Stimulated activated CD4-positive, alpha-beta T cell treated with anti-CD3 and anti-CD28 coated beads, Interleukin-4, amount 100 ng/mL, for 4 hours (primary cell): Measurements from ENCODE around the gene RPRD2.
"Not testable (repeated sequence)": the region's sequence is repeated elsewhere in the genome, so short reads cannot be mapped to it uniquely, and the experiment has no call there.

ENCODE experiments used
- DNase-seq, 2 experiments: peaks; one replicate each; pipeline ENCODE4 v3.0.0-alpha.2; 2020

The RPRD2 gene

DNA sequence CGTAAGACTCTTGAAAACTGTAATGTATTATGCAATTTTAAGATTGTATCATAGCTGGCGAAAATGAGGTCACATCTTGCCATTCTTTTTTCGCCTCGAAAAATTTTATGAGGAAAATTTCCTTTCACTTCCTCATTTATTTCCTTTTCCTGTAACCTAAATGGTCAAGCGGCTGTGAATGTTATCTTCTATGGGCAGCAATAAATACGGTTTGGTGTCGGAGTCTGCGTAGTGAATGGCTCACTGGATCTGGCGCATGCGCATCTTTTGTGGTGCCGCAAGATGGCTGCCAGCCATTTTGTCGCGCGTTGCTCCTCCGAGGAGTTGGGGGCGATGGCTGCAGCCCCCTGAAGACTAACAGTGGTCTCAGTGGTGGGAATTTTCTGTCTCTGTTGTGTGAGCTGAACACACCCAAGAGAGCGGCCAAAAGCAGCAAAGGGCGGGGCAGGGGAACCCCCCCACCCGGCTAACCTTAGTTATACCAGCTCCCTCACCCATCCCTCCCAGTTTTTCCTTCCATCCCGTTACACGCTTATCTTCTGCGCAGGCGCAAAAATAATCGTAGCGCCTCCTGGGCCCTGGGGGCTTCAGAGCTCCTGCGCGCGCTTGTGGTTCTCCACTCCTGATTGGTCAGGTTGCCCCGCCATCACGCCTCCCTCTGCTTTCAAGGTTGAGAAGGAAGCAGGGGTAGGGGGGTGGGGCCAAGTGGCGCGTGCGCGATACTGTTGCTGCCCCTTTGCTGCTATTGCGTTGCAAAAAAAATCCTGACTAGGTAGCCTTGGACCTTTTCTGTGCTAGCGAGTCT, at the start of gene RPRD2:
Gene RPRD2, plus strand, starts transcription at position 722 of the 805 bp plus-strand sequence. CDS start 568 bp downstream, outside the sequence.
- DNase-seq, result peak; percentile 94 to 99

DNA sequence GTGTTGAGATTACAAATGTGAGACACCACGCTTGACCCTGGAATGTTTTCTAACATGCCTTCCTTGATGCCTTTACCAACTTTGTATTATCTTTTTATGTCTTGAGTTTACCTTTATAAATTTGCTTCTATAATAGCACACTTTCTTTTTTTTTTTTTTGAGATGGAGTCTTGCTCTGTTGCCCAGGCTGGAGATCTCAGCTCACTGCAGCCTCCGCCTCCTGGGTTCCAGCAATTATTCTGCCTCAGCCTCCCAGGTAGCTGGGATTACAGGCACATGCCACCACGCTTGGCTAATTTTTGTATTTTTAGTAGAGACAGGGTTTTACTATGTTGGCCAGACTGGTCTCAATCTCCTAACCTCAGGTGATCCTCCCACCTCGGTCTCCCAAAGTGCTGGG, 49.3 kb upstream of the RPRD2 start:
- not testable (repeated sequence) for DNase-seq

DNA sequence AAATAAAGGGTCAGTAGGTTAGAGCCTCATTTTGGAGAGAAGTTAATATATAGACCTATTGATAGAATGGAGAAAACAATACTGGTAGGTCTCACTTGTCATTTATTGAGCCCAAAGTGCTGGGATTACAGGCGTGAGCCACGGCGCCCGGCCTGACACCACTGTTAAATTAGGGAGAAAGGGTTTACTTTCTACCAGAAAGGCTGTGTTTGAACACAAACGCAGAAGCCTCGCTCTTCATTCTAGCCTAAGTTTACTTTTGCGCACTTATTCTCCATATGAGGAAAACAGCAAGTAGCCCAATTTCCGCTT, 43.3 kb upstream of the RPRD2 start:
- no peak for DNase-seq

DNA sequence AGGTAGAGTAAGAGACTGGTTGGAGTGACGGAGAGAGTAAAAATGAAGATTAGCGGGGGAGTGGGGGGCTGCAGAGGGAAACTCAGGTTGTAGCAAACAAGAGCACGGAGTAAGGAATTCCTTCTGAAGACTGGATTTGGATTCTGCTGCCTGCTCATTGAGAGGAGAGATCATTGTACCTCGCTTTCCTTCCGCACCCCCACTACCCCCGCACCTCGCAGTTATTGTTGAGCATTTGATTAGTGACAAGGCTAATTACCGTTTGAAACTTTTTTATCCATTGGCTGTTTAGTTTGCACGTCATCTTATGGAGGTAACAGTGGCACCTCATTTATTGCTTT, 42.2 kb upstream of the RPRD2 start:
- DNase-seq, result peak in 1 of 2 experiments; percentile 7

DNA sequence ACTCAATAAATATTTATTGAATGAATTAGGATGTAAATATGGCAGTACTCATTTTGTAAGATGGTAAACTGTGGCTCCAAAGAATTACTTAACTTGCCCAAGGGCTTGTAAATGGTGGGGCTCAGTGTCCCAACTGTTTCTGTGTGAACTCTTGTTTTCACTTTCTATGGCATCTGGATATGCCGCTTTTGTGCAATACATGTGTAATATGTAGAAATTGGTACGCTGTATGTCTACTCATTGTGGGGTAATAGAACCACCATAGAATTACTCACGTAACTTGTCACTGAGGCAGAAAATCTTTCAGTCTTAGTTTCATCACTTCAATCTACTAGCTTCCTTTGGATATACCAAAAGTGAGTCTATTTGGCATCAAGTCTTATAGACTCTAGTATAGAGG, 41.6 kb upstream of the RPRD2 start:
- no peak for DNase-seq

DNA sequence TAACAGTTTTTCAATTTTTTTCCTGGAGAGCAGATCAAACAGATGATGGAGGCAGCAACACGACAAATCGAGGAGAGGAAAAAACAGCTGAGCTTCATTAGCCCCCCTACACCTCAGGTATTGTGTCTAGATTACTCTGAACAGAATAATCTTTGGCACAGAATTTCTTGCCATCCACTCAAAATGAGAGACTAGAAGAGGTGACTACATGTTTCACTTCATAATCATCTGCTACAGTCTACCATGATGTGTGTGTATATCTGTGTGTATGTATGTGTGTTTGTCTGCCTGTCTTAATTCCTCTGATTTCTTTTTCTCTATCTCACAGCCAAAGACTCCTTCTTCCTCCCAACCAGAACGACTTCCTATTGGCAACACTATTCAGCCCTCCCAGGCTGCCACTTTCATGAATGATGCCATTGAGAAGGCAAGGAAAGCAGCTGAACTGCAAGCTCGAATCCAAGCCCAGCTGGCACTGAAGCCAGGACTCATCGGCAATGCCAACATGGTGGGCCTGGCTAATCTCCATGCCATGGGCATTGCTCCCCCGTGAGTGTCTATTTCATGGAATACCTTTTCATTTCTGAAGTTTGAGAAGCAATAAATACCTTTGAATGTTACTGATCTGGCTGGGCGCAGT, 31.2 kb upstream of the RPRD2 start:
- DNase-seq, result no peak

DNA sequence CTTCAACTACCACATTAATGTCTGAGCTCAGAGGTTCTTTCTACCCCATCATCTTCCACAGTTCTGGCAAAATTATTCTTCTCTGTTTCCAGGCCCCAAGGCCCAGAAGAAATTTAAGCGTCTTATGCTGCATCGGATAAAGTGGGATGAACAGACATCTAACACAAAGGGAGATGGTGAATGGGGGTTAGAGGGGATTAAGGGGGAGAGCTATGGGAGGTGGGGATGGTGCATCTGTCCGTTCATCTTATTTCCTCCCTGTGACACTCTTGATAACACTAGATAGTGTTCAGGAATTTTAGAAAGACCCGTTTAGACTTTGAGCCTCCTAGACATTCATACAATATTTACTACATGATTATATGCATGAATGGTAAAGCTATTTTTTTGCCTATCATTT, 17.6 kb upstream of the RPRD2 start:
- DNase-seq, result no peak

DNA sequence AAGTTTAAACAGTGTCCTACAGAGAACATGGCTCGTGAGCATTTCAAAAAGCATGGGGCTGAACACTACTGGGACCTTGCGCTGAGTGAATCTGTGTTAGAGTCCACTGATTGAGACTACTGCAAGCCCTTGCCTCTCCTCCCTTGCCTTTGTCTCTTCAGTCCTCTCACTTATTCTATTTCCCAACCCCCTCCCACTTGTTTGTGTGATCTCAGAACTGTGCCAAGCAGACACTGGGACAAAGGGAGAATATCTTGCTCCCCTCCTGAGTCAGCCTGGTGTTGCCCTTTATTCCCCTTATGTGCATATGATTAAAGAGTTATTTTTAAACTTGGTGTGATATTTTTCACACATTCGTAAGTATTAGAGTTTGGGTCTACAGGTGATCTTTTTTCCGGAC, 11.1 kb upstream of the RPRD2 start:
- DNase-seq, result no peak

DNA sequence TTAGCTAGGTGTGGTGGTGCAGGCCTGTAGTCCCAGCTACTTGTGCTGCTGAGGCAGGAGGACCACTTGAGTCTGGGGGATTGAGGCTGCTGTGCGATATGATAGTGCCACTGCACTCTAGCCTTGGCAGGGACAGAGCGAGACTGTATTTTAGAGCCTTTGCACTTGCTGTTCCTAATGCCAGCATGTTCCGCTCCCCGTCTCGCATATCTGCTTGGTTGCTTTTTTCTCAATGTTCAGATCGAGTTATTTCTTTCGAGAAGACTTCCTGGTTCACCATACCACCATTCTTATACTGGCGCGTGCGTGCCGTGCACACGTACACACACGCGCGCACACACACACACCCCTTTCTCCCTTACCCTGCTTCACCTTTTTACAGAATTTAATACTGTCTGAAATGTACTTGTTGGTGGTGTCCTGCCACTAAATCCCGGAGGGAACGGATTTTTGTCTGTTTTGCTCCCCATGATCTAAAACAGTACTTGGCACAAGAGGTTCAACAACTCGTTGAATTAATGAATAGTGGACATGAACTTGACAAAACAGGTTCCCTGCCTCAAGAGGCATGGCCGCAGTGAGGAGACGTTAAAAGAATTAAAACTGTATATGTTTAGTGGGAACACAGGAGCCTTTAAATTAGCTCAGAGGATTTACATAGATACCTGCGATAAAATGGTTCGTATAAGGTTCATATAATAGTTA, 1.1 kb upstream of the RPRD2 start:
- peak; percentile 28 to 36 for DNase-seq

DNA sequence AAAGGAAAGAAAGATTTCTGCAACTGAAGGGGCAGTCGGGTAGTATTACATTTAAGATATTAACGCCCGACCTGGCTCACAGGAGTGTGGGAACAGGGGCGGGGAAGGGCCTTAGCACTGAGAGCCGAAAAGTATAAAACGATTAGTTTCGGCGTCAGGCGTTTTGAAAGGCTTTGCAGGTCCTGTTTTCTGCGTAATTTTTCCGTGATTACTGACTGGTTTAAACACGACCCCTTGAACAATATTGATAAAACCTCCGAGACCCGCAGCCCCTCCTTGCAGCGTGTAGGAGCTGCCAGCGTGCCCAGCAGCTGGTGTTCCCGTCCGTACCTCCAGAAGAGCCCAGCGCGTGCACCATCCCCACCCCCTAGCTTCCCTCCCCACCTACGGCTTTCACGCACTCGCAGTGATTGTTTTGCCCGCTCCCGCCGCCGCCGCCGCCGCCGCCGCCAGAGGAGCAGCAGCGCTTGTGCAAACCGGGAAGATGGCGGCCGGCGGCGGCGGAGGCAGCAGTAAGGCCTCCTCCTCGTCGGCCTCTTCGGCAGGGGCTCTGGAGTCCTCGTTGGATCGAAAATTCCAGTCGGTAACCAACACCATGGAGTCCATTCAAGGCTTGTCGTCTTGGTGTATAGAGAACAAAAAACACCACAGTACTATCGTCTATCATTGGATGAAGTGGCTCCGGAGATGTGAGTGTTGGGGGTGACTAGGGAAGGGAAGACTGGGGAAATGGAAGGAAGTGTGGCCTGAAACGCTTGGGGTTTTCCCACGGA, 470 bp downstream of the RPRD2 start:
- DNase-seq, result peak; percentile 73 to 74

DNA sequence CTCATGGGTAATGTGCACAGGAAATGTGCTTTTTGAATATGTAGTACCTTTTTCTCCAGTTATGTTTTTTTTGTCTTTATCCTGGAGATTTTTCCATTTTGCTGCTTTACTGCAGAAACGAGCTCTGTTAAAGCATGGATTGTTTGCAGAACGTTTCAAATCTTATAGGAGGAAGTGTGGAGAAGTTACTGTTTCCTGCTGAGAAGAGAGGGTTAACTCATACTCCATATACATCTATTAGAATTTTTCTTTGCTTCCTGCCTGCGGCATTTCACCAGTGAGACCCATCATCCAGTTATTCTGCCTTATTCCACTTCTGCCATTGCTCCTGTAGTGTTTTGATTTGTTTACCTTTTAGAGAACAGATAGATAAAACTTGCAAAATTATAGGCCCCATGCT, 2.0 kb downstream of the RPRD2 start:
- no peak for DNase-seq

DNA sequence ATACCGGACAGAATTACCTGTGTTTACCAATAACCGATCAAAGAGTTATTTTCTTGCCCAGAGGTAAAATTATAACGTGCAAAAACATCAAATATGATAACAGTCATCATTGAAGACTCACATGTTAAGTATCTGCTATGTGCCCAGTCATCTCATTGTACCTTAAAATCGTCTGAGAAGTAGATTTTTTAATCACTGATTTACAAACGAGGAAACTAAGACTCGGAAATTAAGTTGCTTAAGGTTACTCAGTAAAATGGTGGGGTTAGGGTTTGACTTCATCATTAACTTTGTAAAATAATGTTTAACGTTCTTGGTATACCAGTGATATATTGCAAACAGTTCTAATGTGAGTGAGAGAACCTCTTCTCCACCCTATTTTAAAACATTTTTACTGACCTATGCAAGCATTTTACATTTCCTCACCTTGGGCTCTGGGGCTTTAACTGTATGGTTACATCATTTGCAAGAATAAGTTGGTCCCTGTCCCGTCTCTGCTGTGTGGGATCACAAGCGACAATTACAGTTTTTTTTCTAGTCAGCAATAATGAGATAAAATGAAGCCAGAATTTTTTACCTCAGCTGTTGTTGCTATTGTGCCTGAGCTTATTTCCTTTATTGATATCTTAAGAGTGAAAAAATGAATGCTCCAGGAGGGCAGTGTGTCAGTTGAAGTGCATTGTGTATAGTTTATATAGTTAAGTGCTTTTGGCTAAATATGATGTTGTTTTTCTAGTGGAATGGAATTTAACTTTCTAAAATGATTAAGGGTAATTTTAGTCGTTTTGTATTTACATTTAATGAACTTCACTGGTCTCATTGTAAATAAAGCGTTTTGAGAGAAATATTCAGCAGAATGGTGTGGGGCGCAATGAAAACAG, 2.7 kb downstream of the RPRD2 start:
- DNase-seq, result no peak

DNA sequence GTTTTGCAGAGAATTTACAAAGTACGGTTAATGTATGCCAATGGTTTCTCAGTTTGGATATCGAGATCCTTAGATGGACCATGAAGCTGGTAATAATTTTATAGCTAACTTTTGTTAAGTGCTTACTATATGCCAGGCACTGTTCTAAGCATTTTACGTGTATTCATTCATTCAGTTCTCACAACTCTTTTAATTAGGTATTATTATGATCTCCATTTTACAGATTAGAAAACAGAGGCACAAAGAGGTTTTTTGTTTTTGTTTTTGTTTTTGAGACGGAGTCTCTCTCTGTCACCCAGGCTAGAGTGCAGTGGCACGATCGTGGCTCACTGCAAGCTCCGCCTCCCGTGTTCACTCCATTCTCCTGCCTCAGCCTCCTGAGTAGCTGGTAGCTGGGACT, 7.2 kb downstream of the RPRD2 start:
- no peak for DNase-seq

DNA sequence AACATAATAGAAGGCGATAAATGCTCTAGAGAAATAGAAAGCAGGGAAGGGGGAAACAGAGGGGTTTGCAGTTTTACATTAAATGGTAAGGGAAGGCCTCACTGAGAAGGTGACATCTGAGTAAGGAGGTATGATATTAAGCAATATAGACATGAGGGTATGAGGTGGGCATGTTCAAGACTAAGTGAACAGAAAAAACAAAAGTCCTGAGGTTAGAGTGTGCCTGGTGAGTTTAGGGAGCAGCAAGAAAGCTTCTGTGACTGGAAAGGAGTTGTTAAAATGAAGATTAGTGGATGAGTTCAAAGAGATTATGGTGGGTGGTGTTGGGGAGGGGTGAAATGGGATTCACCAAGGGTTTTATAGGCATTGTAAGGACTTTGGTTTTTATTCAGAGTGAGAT, 8.6 kb downstream of the RPRD2 start:
- DNase-seq, result no peak

DNA sequence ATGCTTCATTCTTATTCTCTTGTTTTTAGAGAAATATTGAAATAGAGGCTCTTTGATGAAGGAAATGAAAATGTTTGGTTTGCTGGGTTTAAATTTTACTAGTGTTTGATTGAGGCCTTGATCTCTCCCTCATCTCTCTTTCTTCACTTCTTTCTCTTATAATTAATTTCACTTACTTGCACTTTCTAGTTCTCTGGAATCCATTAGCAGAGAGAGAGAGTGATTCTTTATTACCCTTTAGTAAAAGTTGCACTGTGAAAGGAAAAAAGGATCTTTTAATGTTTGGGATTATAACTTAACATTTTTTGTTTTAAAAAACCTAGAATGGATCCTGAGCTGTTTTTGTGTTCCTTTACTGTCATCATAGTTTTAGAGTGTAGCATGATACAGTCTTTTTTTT, 12.2 kb downstream of the RPRD2 start:
- DNase-seq, result no peak

DNA sequence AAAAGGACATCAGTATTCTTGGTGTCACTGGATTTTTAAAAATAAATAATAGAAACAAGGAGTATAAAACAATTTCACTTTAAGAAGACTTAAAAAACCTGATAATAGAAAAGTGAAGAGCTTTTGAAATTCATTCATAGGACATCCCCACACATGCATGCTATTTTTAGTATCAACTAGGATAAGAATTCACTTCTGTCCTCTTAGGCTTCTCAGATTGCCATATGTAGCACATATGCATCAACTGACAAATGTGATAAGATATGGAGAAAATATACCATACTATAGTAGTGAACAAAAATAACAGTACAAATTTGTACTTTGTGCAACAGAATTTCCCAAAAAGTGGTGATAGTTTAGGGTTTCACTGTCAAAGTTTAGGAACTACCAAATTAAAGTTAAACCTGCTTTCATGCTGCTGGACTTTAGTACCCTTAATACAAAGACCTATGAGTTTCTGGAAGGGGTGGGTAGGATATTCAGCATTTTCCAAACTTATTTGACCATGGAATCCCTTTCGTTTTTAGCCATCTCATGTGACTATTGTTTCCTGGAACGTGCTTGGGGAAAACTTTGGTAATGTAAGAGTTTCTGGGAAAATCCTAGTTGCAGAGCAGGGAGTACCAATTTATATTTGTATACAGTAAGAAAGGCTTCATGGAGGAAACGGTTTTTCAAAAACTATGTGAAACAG, 19.8 kb downstream of the RPRD2 start:
- no peak for DNase-seq

DNA sequence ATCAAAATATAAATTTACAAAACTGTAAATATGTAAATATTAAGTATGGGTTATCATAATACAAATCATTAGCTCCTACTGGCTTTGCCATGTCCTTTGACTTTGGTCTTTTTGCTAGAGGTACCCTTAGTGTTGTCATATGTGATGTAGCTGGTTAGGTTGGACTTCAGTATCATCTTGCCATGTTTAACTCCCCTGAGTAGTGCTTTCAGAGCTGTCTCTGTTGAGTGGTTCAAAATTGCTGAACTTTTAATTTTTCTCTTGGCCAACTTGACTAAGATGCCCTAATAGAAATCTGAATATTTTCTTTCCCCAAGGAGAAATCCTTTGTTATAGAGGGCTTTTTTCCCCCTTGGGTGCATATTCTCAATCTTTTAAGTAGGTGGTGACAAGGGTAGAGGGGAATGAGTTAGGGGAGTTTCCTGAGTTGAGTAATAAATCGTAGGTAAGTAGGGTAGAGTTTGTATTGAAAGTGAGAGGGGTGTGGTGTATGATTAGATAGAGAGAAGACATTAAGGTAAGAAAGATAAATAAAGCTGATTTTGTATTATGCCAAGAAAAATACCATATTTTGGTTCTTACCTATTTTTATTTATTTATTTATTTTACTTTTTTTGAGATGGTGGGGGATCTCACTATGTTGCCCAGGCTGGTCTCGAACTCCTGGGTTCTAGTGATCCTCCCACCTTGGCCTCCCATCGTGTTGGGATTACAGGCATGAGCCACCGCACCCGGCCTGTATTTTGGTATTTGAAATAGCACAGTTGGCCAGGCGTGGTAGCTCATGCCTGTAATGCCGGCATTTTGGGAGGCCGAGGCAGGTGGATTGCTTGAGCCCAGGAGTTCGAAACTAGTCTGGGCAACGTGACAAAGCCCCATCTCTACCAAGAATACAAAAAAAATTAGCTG, 21.8 kb downstream of the RPRD2 start:
- no peak for DNase-seq

DNA sequence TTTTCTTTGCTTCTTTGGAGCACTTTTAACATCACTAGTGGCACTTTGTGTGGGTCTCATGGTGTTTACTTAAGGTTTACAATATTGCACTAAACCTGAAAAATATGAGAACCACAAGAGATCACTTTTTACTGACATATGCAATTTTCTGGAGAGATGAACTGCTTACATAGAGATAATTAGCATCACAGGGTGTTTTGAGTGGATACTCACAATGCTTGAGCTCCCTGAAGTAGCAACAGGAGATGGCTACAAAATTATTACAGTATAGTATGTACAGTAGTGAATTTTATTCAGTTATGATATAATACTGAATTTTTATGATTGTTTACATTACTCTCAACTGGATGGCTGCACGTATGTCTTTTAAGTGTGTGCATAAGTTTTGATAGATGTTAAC, 22.6 kb downstream of the RPRD2 start:
- no peak for DNase-seq

DNA sequence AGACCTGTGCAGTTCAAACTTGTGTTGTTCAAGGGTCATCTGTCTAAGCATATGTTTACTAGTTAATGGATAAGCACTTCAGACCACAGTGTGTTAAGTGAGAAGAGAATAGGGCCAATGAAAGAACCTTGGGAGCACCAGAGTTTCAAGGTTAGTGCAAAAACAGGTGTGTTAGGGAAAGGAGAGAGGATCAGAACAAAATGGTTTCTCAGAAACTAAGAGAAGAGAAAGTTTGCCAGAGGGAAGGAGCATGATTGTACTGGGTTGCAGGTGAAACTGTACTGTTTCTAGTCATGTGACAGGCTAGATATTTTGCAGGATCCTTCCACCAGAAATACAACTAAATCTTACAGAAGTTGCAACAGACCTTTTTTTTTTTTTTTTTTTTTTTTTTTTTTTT, 23.3 kb downstream of the RPRD2 start:
- no peak for DNase-seq

DNA sequence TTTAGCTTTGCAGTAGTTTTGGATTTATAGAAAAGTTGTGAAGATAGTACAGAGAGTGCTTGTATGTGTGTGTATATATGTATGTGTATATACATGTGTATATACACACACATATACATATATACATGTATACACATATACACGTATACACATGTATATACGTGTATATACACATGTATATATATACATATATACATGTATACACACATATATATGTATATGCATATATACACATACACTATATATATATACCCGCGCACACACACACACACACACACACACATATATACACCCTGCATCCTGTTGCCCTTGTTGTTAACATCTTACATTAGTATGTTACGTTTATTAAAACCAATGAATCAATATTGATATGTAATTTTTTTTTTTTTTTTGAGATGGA, 24.3 kb downstream of the RPRD2 start:
- no peak for DNase-seq

DNA sequence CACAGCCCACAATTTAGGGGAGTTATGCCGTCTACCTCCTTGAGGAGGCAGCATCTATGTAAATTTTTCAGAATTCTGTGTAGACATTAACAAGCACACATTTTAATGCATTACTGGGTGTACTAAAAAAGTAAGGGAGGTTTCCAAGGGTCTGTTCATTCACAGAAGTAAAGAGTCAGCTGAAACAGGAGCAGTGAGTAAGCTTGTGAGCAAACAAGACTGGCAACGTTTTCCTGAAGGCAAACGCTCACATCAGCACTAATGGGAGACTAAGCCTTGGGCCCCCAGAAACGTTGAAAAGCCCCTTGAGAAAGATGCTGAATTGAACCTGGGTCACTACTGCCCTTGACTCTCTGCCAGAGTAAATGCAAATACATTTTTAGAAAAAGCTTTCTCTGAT, 25.7 kb downstream of the RPRD2 start:
- no peak for DNase-seq
